ENCODE data around the gene WFDC1.
A peak's percentile ranks its signal among the peaks of the same experiment; 100 is the strongest.

The WFDC1 gene

GRCh38 chr16:84286578-84287240 is 8.0 kb upstream of the WFDC1 start:
- DNase-seq (ENCODE audit: low read depth) = no peak
- TF ChIP-seq CTCF (conservative IDR thresholded peaks at IDR 0.05; ENCODE audit: low read depth, low read length) = no peak
- no peak overlapping the region for H3K4me3 ChIP-seq (ENCODE audit: low read depth, low read length)

- no peak for DNase-seq (ENCODE audit: low read depth)
- no peak for TF ChIP-seq CTCF (conservative IDR thresholded peaks at IDR 0.05; ENCODE audit: low read depth, low read length)
- H3K4me3 ChIP-seq (ENCODE audit: low read depth, low read length) = no peak overlapping the region
Observed at GRCh38 chr16:84288902-84289301, 5.8 kb upstream of the WFDC1 start.

GRCh38 chr16:84291226-84291625 is 3.5 kb upstream of the WFDC1 start:
- H3K4me3 ChIP-seq (ENCODE audit: low read depth, low read length) = no peak overlapping the region
- no peak for TF ChIP-seq CTCF (conservative IDR thresholded peaks at IDR 0.05; ENCODE audit: low read depth, low read length)
- peak; percentile 20 for DNase-seq (ENCODE audit: low read depth)

- H3K4me3 ChIP-seq (ENCODE audit: low read depth, low read length) = no peak overlapping the region
- TF ChIP-seq CTCF (conservative IDR thresholded peaks at IDR 0.05; ENCODE audit: low read depth, low read length) = no peak
- DNase-seq (ENCODE audit: low read depth) = peak; percentile 18
Observed at GRCh38 chr16:84292011-84292410, 2.7 kb upstream of the WFDC1 start.

GRCh38 chr16:84293406-84293805 is 1.3 kb upstream of the WFDC1 start:
- TF ChIP-seq CTCF (conservative IDR thresholded peaks at IDR 0.05; ENCODE audit: low read depth, low read length) = no peak
- no peak overlapping the region for H3K4me3 ChIP-seq (ENCODE audit: low read depth, low read length)
- DNase-seq (ENCODE audit: low read depth) = no peak

- no peak for DNase-seq (ENCODE audit: low read depth)
- no peak overlapping the region for H3K4me3 ChIP-seq (ENCODE audit: low read depth, low read length)
- TF ChIP-seq CTCF (conservative IDR thresholded peaks at IDR 0.05; ENCODE audit: low read depth, low read length) = no peak
Observed at GRCh38 chr16:84294117-84294516, 561 bp upstream of the WFDC1 start.

- H3K4me3 ChIP-seq (ENCODE audit: low read depth, low read length) = no peak overlapping the region
- TF ChIP-seq CTCF (conservative IDR thresholded peaks at IDR 0.05; ENCODE audit: low read depth, low read length) = no peak
- DNase-seq (ENCODE audit: low read depth) = no peak
Observed at GRCh38 chr16:84295203-84295860, 654 bp downstream of the WFDC1 start.
